Esophagus muscularis mucosa (tissue), 4 donors: ENCODE measurements around the gene LONP1. TPM values are rescaled to one million over a fixed set of nuclear protein-coding genes. Genes with fewer than 3 reads are reported as not detected.
A peak's percentile ranks its signal among the peaks of the same experiment; 100 is the strongest.

Experiments
- DNase-seq: peaks from one replicate; pipeline ENCODE4 v3.0.0-alpha.2; 2017; ENCODE audit errors: extremely low spot score
- H3K27ac ChIP-seq, 4 donors: fragments of 200-600 bp; sonication (generic); replicated peaks in 1 of 4; 1 replicate in 3 of 4; 2 replicates in 1 of 4; pipeline ENCODE4 v1.5.1; 2016 to 2019; ENCODE audit warnings: mild to moderate bottlenecking in 1 of 4
- H3K27me3 ChIP-seq, 4 donors: fragments of 200-600 bp; sonication (generic); one replicate each; pipeline versions ENCODE4 v1.5.1 to v1.6.0; 2016 to 2019
- H3K36me3 ChIP-seq, 4 donors: fragments of 200-600 bp; sonication (generic); one replicate each; pipeline ENCODE4 v1.5.1; 2016 to 2019
- H3K4me1 ChIP-seq, 4 donors: fragments of 200-600 bp; sonication (generic); one replicate each; pipeline ENCODE4 v1.5.1; 2016 to 2019
- H3K4me3 ChIP-seq, 4 donors: fragments of 200-600 bp; sonication (generic); 1 replicate in 2 of 4; 2 replicates in 2 of 4; pipeline ENCODE4 v1.5.1; 2016 to 2019; ENCODE audit warnings: mild to moderate bottlenecking in 4 of 4, moderate library complexity in 1 of 4
- H3K9me3 ChIP-seq, 4 donors: fragments of 200-600 bp; sonication (generic); 1 replicate in 3 of 4; 2 replicates in 1 of 4; pipeline ENCODE4 v1.5.1; 2016 to 2019
- EP300 ChIP-seq: sonication (generic); formaldehyde crosslinking; IDR thresholded peaks from one replicate; pipeline ENCODE4 v1.6.1; 2017; ENCODE audit warnings: antibody characterized with exemption
- POLR2A ChIP-seq: fragments of 450-650 bp; IDR thresholded peaks from one replicate; pipeline ENCODE4 v1.6.1; 2017; ENCODE audit warnings: antibody characterized with exemption, moderate library complexity, mild to moderate bottlenecking, low read depth
- POLR2AphosphoS5 ChIP-seq, 2 donors: sonication (generic); formaldehyde crosslinking; IDR thresholded peaks; one replicate each; pipeline ENCODE4 v1.6.1; 2017; ENCODE audit warnings: antibody characterized with exemption in 2 of 2
- WGBS: methylation state at CpG from one replicate; pipeline ENCODE4 v1.1.5; 2018; 5-methylcytosine and 5-hydroxymethylcytosine counted together
- intact Hi-C: fragments of 100-400 bp; cut with DNase I; formaldehyde crosslinking; loops from one replicate; pipeline ENCODE4 v1.15.1; 2023
- total RNA-seq, 4 donors: library from RNA; depleted of rRNA; stranded (reverse); fragments of >200 nt; gene quantifications; one replicate each; pipeline versions ENCODE4 v1.1.0 to v1.2.1, GENCODE V29; 2016
- TF ChIP-seq, protein P1 (sequence below), 3 experiments: fragments of 200-600 bp in 2 of 3; fragments of 450-650 bp in 1 of 3; sonication (generic) in 2 of 3; IDR thresholded peaks; one replicate each; pipeline ENCODE4 v1.5.1; 2017 to 2019; ENCODE audit warnings: antibody characterized with exemption in 3 of 3, mild to moderate bottlenecking in 2 of 3, moderate library complexity in 1 of 3

LONP1 gene, protein sequence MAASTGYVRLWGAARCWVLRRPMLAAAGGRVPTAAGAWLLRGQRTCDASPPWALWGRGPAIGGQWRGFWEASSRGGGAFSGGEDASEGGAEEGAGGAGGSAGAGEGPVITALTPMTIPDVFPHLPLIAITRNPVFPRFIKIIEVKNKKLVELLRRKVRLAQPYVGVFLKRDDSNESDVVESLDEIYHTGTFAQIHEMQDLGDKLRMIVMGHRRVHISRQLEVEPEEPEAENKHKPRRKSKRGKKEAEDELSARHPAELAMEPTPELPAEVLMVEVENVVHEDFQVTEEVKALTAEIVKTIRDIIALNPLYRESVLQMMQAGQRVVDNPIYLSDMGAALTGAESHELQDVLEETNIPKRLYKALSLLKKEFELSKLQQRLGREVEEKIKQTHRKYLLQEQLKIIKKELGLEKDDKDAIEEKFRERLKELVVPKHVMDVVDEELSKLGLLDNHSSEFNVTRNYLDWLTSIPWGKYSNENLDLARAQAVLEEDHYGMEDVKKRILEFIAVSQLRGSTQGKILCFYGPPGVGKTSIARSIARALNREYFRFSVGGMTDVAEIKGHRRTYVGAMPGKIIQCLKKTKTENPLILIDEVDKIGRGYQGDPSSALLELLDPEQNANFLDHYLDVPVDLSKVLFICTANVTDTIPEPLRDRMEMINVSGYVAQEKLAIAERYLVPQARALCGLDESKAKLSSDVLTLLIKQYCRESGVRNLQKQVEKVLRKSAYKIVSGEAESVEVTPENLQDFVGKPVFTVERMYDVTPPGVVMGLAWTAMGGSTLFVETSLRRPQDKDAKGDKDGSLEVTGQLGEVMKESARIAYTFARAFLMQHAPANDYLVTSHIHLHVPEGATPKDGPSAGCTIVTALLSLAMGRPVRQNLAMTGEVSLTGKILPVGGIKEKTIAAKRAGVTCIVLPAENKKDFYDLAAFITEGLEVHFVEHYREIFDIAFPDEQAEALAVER
- total RNA-seq = 10 to 100 TPM; 49.0 to 70.4 (median 54.3) TPM

DNA sequence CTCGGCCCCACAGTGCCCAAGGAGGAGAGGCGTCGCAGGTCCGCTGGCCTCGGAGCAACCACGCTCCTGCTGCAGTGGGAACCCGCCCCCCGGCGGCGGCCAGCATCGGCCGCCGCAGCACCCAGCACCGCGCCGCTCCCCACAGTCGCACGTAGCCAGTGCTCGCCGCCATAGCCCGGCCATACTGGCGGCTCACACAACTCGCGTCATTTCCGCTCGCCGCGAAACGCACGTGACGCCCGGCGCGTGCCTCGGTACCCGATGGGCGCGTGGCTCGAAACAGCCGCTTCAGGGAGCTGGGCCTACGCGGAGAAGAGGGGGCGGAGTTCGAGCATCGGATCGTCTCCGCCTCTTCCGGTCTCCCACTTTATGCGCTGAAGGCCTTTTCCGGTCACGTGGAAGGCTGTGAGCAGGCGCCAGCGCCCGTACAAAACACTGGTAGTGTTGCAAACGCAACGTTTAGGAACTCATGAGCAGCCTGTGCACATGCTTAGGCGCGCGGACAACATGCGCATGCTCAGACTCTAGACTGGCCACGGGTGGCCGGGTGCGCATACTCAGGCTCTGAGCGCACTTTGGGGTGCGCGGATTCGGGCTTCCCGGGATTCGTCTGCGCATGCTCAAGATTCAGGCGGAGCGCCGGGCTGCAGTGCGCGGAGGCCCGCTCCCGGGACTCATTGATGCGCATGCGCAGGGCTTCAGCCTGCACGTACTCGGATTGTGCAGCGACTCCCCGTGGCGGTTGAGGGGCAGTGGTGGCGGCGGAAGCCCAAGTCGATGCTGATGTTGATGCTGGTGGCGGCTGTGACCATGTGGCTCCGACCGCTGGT, at the start of gene LONP1, which contains the start of gene CATSPERD:
LONP1 (minus strand) TSS at position 186 of the 830 bp plus-strand sequence; CDS start at position 172, 14 bp downstream.
CATSPERD (plus strand) TSS at position 677 of the 830 bp plus-strand sequence; CDS start at position 778, 101 bp downstream.
- intact Hi-C loops = no loop called here
- peak; percentile 99 for DNase-seq
- WGBS = 0% methylated on average over 10 of the region's 90 CpGs

DNA sequence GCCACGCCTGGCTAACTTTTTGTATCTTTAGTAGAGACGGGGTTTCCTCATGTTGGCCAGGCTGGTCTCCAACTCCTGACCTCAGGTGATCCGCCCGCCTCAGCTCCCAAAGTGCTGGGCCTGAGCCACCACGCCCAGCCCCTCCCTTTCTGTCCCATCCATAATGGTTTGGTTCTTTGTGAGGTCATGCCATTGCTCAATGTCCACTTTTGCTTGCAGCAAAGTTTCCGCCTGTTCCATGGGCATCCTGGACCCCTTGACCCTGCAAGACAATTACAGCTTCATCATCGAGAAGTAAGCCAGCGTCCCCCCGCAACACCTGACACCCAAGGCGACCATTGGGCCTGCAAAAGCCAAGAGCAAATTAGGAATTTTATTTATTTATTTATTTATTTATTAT, 48.0 kb upstream of the LONP1 start:
- H3K27ac ChIP-seq = no peak overlapping the region
- DNase-seq = no peak
- 94% methylated on average over 10 of the region's 10 CpGs for WGBS
- no peak for TF ChIP-seq POLR2A
- no peak for TF ChIP-seq POLR2AphosphoS5 (IDR thresholded peaks at IDR 0.05)
- TF ChIP-seq, protein P1, sequence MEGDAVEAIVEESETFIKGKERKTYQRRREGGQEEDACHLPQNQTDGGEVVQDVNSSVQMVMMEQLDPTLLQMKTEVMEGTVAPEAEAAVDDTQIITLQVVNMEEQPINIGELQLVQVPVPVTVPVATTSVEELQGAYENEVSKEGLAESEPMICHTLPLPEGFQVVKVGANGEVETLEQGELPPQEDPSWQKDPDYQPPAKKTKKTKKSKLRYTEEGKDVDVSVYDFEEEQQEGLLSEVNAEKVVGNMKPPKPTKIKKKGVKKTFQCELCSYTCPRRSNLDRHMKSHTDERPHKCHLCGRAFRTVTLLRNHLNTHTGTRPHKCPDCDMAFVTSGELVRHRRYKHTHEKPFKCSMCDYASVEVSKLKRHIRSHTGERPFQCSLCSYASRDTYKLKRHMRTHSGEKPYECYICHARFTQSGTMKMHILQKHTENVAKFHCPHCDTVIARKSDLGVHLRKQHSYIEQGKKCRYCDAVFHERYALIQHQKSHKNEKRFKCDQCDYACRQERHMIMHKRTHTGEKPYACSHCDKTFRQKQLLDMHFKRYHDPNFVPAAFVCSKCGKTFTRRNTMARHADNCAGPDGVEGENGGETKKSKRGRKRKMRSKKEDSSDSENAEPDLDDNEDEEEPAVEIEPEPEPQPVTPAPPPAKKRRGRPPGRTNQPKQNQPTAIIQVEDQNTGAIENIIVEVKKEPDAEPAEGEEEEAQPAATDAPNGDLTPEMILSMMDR (IDR thresholded peaks at IDR 0.05) = no peak
- no peak for TF ChIP-seq EP300
- no peaks in the 10 kb centered on the region for H3K9me3 ChIP-seq
- no peaks in the 10 kb centered on the region for H3K27me3 ChIP-seq
- H3K4me1 ChIP-seq = no peaks in the 10 kb centered on the region
- intact Hi-C loops = no loop called here
- no peak overlapping the region for H3K4me3 ChIP-seq
- no peaks in the 10 kb centered on the region for H3K36me3 ChIP-seq

More for the DNA sequence above, at the start of gene LONP1, which contains the start of gene CATSPERD:
- H3K4me1 ChIP-seq = peaks cover 25 to 42% (median 32%) of the 10 kb centered on the region in 4 donors
- no peaks in the 10 kb centered on the region for H3K27me3 ChIP-seq
- H3K27ac ChIP-seq = peak within 1 kb of the TSS; percentile 96 to 98 (median 97)
- peak; percentile 93 to 99 for TF ChIP-seq POLR2AphosphoS5 (IDR thresholded peaks at IDR 0.05)
- TF ChIP-seq POLR2A = peak; percentile 40
- no peak for TF ChIP-seq EP300
- TF ChIP-seq, protein P1 (IDR thresholded peaks at IDR 0.05) = peak; percentile 93 to 98 (median 93)
- peak within 1 kb of the TSS; percentile 90 to 97 (median 95) for H3K4me3 ChIP-seq
- no peaks in the 10 kb centered on the region for H3K9me3 ChIP-seq
- peaks cover 0 to 9% (median 3%) of the 10 kb centered on the region in 4 donors for H3K36me3 ChIP-seq

DNA sequence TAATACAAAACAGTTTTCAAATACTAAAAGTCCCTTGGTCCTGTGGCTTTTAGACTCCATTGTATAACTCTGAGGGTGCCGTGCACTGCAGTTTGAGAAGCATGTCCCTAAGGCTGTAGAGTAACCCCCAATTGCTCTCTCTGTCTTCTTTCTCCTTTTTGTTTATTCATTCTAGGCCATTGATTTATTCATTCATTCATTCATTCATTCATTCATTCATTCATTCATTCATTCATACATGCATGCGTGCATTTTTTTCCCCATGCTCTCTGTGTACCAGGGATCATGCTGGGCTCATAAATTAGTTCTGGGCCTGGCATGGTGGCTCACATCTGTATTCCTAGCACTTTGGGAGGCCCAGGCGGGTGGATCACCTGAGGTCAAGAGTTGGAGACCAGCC, 45.3 kb upstream of the LONP1 start:
- Histone ChIP-seq H3K27me3 (no peaks in the 10 kb centered on the region), H3K9me3 (no peaks in the 10 kb centered on the region), H3K4me3 (no peak overlapping the region), H3K36me3 (no peaks in the 10 kb centered on the region), H3K4me1 (no peaks in the 10 kb centered on the region), H3K27ac (no peak overlapping the region)
- DNase-seq = no peak
- intact Hi-C loops = no loop called here
- WGBS = 91% methylated on average over 3 of the region's 3 CpGs
- no peak for TF ChIP-seq POLR2AphosphoS5 (IDR thresholded peaks at IDR 0.05)
- TF ChIP-seq, protein P1 (IDR thresholded peaks at IDR 0.05) = no peak
- no peak for TF ChIP-seq POLR2A
- TF ChIP-seq EP300 = no peak

DNA sequence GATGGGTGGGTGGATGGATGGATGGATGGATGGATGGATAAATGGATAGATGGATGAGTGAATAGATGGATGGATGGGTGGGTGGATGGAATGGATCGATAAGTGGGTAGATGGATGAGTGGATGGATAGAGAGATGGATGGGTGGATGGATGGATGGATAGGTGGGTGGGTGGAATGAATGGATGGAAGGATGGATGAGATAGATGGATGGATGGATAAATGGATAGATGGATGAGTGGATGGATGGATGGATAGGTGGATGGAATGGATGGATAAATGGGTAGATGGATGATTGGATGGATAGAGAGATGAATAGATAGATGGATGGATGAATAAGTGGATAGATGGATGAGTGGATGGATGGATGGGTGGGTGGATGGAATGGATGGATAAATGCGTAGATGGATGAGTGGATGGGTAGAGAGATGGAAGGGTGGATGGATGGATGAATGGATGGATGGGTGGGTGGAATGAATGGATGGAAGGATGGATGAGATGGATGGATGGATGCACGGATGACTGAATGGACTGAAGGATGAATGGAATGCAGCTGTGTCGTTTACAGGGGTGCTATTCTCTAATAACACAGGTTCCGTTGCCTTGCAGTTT, 42.8 kb upstream of the LONP1 start:
- Histone ChIP-seq H3K27me3 (peaks cover 0 to 5% (median 0%) of the 10 kb centered on the region in 4 donors), H3K27ac (no peak overlapping the region), H3K4me3 (no peak overlapping the region), H3K36me3 (no peaks in the 10 kb centered on the region), H3K4me1 (no peaks in the 10 kb centered on the region), H3K9me3 (no peaks in the 10 kb centered on the region)
- intact Hi-C loops = no loop called here
- WGBS = 91% methylated on average over 5 of the region's 5 CpGs
- TF ChIP-seq, protein P1 (IDR thresholded peaks at IDR 0.05) = no peak
- TF ChIP-seq POLR2AphosphoS5 (IDR thresholded peaks at IDR 0.05) (no peak), POLR2A (no peak), EP300 (no peak)
- DNase-seq = no peak
